ENCODE data around the gene NDUFB8.

NDUFB8 gene

GRCh38 chr10:100515612-100516011 is 14.1 kb downstream of the NDUFB8 start:
- H2AFZ ChIP-seq (ENCODE audit: low read depth, low read length, severe bottlenecking) = no peak overlapping the region
- no peak overlapping the region for H3K4me3 ChIP-seq (ENCODE audit: insufficient read depth, low read length, poor library complexity, severe bottlenecking)
- no peaks in the 10 kb centered on the region for H3K27me3 ChIP-seq (ENCODE audit: low read length)
- H3K9me3 ChIP-seq (ENCODE audit: insufficient read depth, low read length) = no peaks in the 10 kb centered on the region
- no peak overlapping the region for H3K4me2 ChIP-seq (ENCODE audit: low read depth, low read length, poor library complexity, severe bottlenecking)
- no peaks in the 10 kb centered on the region for H3K9me2 ChIP-seq (replicated peaks; ENCODE audit: insufficient read depth, low read length)
- H4K20me1 ChIP-seq (ENCODE audit: low read depth, low read length) = no peaks in the 10 kb centered on the region
- H3K79me2 ChIP-seq (ENCODE audit: insufficient read depth, low read length) = no peaks in the 10 kb centered on the region
- no peaks in the 10 kb centered on the region; the same call in 1 of the 2 replicates for H3F3A ChIP-seq (ENCODE audit: insufficient read depth)
- no peak for TF ChIP-seq EZH2phosphoT487 (conservative IDR thresholded peaks at IDR 0.05; ENCODE audit: low read length)
- TF ChIP-seq CTCF (IDR thresholded peaks at IDR 0.05; ENCODE audit: insufficient read depth, low read length, poor library complexity, severe bottlenecking) = no peak
- H3K9ac ChIP-seq (ENCODE audit: low read length) = no peak overlapping the region
- no peaks in the 10 kb centered on the region for H3K36me3 ChIP-seq (ENCODE audit: low read length)
- H3K27ac ChIP-seq (ENCODE audit: low read depth, low read length) = no peak overlapping the region

- Histone ChIP-seq H3K9ac (ENCODE audit: low read length) (no peak overlapping the region), H3K27ac (ENCODE audit: low read depth, low read length) (no peak overlapping the region), H2AFZ (ENCODE audit: low read depth, low read length, severe bottlenecking) (no peak overlapping the region), H3K4me3 (ENCODE audit: insufficient read depth, low read length, poor library complexity, severe bottlenecking) (no peak overlapping the region), H3K79me2 (ENCODE audit: insufficient read depth, low read length) (no peaks in the 10 kb centered on the region), H3K4me2 (ENCODE audit: low read depth, low read length, poor library complexity, severe bottlenecking) (no peak overlapping the region), H4K20me1 (ENCODE audit: low read depth, low read length) (no peaks in the 10 kb centered on the region), H3F3A (ENCODE audit: insufficient read depth) (no peaks in the 10 kb centered on the region; the same call in 1 of the 2 replicates), H3K9me3 (ENCODE audit: insufficient read depth, low read length) (no peaks in the 10 kb centered on the region), H3K9me2 (replicated peaks; ENCODE audit: insufficient read depth, low read length) (no peaks in the 10 kb centered on the region), H3K27me3 (ENCODE audit: low read length) (no peaks in the 10 kb centered on the region), H3K36me3 (ENCODE audit: low read length) (no peaks in the 10 kb centered on the region)
- TF ChIP-seq EZH2phosphoT487 (conservative IDR thresholded peaks at IDR 0.05; ENCODE audit: low read length) (no peak), CTCF (IDR thresholded peaks at IDR 0.05; ENCODE audit: insufficient read depth, low read length, poor library complexity, severe bottlenecking) (no peak)
Measured at GRCh38 chr10:100510533-100511308, 18.9 kb downstream of the NDUFB8 start.

- Histone ChIP-seq H3K9me2 (replicated peaks; ENCODE audit: insufficient read depth, low read length) (no peaks in the 10 kb centered on the region), H3K9ac (ENCODE audit: low read length) (no peak overlapping the region), H3K4me3 (ENCODE audit: insufficient read depth, low read length, poor library complexity, severe bottlenecking) (no peak overlapping the region), H3K4me2 (ENCODE audit: low read depth, low read length, poor library complexity, severe bottlenecking) (no peak overlapping the region), H3K36me3 (ENCODE audit: low read length) (no peaks in the 10 kb centered on the region), H3K79me2 (ENCODE audit: insufficient read depth, low read length) (no peaks in the 10 kb centered on the region), H2AFZ (ENCODE audit: low read depth, low read length, severe bottlenecking) (no peak overlapping the region), H4K20me1 (ENCODE audit: low read depth, low read length) (no peaks in the 10 kb centered on the region), H3F3A (ENCODE audit: insufficient read depth) (no peaks in the 10 kb centered on the region; the same call in 1 of the 2 replicates), H3K27me3 (ENCODE audit: low read length) (no peaks in the 10 kb centered on the region), H3K9me3 (ENCODE audit: insufficient read depth, low read length) (no peaks in the 10 kb centered on the region), H3K27ac (ENCODE audit: low read depth, low read length) (no peak overlapping the region)
- TF ChIP-seq CTCF (IDR thresholded peaks at IDR 0.05; ENCODE audit: insufficient read depth, low read length, poor library complexity, severe bottlenecking) (no peak), EZH2phosphoT487 (conservative IDR thresholded peaks at IDR 0.05; ENCODE audit: low read length) (no peak)
Measured at GRCh38 chr10:100509241-100509840, 20.3 kb downstream of the NDUFB8 start.
